Liver (tissue), 3 donors: Measurements from ENCODE around the gene ASPSCR1.

ENCODE experiments used
- GABPA ChIP-seq, 2 donors: IDR thresholded peaks in 1 of 2; conservative IDR thresholded peaks in 1 of 2; 2 replicates each; pipeline ENCODE4 v1.6.1; 2016; ENCODE audit warnings: antibody characterized with exemption in 2 of 2, mild to moderate bottlenecking in 1 of 2, moderate library complexity in 1 of 2
- JUND ChIP-seq, 2 donors: IDR thresholded peaks; 2 replicates each; pipeline ENCODE4 v1.6.1; 2016; ENCODE audit warnings: antibody characterized with exemption in 2 of 2
- NR2F2 ChIP-seq: IDR thresholded peaks from 2 replicates; pipeline ENCODE4 v1.6.1; 2016; ENCODE audit warnings: antibody characterized with exemption
- SP1 ChIP-seq: IDR thresholded peaks from 2 replicates; pipeline ENCODE4 v1.6.1; 2018; ENCODE audit warnings: antibody characterized with exemption, mild to moderate bottlenecking
- TF ChIP-seq, protein P1 (sequence below): fragments of 150-350 bp; IDR thresholded peaks from 2 replicates; pipeline ENCODE4 v1.5.1; 2017; ENCODE audit warnings: improper control_type of control experiment, low read depth, low read length; ENCODE audit not compliant: missing input control
- TF ChIP-seq, protein P2 (sequence below): IDR thresholded peaks from 2 replicates; pipeline ENCODE4 v1.6.1; 2016; ENCODE audit warnings: antibody characterized with exemption
- TF ChIP-seq, protein P3 (sequence below): IDR thresholded peaks from 2 replicates; pipeline ENCODE4 v1.6.1; 2016; ENCODE audit warnings: antibody characterized with exemption
- TF ChIP-seq, protein P4 (sequence below): IDR thresholded peaks from 2 replicates; pipeline ENCODE4 v1.6.1; 2016; ENCODE audit warnings: antibody characterized with exemption, mild to moderate bottlenecking
- TF ChIP-seq, protein P5 (sequence below): IDR thresholded peaks from 2 replicates; pipeline ENCODE4 v1.6.1; 2016; ENCODE audit warnings: antibody characterized with exemption
- donor health status: healthy.
- donor health status: healthy.

DNA sequence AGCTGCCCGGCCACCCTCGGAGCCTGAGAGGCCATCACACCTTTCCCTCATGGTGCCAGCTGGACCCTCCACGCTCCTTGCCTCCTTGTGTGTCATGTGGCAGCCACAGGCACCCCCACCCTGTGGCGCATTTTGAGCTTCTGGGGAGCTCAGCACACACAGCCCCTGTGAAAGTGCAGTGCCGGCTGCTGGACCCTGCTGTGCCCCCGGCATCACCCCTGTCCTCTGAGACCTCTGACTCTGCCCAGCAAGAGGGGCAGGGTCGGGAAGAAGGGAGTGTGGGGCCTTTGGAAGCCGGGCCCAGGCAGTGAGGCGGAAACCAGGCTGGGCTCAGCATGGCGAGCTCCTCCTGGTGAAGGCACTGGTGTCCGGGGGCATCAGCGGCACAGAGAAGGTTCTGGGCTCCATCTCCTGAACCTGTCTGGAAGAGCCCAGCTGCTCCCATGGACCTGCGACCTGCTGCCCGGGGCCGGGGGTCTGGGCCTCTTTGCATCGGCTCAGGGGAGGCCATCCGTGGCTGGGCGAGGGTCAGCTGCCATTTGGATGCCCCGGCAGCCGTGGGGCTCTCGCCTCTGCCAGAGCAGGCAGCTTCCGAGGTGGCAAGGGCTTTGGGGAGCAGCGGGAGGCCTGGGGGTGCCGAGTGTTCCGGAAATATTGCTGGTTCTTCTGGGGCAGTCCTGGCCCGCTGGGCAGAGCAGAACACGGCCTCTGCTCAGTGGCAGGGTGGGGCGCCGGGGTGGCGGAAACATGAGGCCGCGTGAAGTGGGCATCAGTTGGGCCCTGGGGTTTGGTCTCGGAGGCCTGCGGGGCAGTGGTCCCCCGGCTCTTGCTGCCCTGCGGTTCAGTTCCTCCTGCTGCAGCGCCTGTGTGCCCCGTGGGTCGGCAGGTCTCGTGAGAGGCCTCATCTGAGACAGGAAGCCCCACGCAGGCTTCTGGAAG, 27.4 kb downstream of the ASPSCR1 start:
- TF ChIP-seq, protein P1, sequence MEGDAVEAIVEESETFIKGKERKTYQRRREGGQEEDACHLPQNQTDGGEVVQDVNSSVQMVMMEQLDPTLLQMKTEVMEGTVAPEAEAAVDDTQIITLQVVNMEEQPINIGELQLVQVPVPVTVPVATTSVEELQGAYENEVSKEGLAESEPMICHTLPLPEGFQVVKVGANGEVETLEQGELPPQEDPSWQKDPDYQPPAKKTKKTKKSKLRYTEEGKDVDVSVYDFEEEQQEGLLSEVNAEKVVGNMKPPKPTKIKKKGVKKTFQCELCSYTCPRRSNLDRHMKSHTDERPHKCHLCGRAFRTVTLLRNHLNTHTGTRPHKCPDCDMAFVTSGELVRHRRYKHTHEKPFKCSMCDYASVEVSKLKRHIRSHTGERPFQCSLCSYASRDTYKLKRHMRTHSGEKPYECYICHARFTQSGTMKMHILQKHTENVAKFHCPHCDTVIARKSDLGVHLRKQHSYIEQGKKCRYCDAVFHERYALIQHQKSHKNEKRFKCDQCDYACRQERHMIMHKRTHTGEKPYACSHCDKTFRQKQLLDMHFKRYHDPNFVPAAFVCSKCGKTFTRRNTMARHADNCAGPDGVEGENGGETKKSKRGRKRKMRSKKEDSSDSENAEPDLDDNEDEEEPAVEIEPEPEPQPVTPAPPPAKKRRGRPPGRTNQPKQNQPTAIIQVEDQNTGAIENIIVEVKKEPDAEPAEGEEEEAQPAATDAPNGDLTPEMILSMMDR: no peak
- TF ChIP-seq, protein P2, sequence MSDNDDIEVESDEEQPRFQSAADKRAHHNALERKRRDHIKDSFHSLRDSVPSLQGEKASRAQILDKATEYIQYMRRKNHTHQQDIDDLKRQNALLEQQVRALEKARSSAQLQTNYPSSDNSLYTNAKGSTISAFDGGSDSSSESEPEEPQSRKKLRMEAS: no peak
- TF ChIP-seq, protein P3, sequence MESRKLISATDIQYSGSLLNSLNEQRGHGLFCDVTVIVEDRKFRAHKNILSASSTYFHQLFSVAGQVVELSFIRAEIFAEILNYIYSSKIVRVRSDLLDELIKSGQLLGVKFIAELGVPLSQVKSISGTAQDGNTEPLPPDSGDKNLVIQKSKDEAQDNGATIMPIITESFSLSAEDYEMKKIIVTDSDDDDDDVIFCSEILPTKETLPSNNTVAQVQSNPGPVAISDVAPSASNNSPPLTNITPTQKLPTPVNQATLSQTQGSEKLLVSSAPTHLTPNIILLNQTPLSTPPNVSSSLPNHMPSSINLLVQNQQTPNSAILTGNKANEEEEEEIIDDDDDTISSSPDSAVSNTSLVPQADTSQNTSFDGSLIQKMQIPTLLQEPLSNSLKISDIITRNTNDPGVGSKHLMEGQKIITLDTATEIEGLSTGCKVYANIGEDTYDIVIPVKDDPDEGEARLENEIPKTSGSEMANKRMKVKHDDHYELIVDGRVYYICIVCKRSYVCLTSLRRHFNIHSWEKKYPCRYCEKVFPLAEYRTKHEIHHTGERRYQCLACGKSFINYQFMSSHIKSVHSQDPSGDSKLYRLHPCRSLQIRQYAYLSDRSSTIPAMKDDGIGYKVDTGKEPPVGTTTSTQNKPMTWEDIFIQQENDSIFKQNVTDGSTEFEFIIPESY: no peak
- TF ChIP-seq, protein P4, sequence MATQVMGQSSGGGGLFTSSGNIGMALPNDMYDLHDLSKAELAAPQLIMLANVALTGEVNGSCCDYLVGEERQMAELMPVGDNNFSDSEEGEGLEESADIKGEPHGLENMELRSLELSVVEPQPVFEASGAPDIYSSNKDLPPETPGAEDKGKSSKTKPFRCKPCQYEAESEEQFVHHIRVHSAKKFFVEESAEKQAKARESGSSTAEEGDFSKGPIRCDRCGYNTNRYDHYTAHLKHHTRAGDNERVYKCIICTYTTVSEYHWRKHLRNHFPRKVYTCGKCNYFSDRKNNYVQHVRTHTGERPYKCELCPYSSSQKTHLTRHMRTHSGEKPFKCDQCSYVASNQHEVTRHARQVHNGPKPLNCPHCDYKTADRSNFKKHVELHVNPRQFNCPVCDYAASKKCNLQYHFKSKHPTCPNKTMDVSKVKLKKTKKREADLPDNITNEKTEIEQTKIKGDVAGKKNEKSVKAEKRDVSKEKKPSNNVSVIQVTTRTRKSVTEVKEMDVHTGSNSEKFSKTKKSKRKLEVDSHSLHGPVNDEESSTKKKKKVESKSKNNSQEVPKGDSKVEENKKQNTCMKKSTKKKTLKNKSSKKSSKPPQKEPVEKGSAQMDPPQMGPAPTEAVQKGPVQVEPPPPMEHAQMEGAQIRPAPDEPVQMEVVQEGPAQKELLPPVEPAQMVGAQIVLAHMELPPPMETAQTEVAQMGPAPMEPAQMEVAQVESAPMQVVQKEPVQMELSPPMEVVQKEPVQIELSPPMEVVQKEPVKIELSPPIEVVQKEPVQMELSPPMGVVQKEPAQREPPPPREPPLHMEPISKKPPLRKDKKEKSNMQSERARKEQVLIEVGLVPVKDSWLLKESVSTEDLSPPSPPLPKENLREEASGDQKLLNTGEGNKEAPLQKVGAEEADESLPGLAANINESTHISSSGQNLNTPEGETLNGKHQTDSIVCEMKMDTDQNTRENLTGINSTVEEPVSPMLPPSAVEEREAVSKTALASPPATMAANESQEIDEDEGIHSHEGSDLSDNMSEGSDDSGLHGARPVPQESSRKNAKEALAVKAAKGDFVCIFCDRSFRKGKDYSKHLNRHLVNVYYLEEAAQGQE: no peak
- TF ChIP-seq SP1 (no peak), NR2F2 (no peak), JUND (IDR thresholded peaks at IDR 0.05) (no peak), GABPA (IDR thresholded peaks at IDR 0.05 in 1 of 2, conservative IDR thresholded peaks at IDR 0.05 in 1 of 2) (no peak)
- TF ChIP-seq, protein P5, sequence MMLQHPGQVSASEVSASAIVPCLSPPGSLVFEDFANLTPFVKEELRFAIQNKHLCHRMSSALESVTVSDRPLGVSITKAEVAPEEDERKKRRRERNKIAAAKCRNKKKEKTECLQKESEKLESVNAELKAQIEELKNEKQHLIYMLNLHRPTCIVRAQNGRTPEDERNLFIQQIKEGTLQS: no peak
